Measurements from ENCODE around the gene ARHGAP26.

GRCh38 chr5:142869886-142870285 lies 99.7 kb downstream of the ARHGAP26 start:
- no peak for TF ChIP-seq REST (IDR thresholded peaks at IDR 0.05; ENCODE audit: insufficient read depth in 1 of 2, low read depth in 2 of 2, low read length in 1 of 2)
- TF ChIP-seq, protein P1, sequence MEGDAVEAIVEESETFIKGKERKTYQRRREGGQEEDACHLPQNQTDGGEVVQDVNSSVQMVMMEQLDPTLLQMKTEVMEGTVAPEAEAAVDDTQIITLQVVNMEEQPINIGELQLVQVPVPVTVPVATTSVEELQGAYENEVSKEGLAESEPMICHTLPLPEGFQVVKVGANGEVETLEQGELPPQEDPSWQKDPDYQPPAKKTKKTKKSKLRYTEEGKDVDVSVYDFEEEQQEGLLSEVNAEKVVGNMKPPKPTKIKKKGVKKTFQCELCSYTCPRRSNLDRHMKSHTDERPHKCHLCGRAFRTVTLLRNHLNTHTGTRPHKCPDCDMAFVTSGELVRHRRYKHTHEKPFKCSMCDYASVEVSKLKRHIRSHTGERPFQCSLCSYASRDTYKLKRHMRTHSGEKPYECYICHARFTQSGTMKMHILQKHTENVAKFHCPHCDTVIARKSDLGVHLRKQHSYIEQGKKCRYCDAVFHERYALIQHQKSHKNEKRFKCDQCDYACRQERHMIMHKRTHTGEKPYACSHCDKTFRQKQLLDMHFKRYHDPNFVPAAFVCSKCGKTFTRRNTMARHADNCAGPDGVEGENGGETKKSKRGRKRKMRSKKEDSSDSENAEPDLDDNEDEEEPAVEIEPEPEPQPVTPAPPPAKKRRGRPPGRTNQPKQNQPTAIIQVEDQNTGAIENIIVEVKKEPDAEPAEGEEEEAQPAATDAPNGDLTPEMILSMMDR (IDR thresholded peaks at IDR 0.05): no peak
- no peak for TF ChIP-seq SIN3A (IDR thresholded peaks at IDR 0.05; ENCODE audit: borderline replicate concordance, insufficient read depth, low read depth, low read length)
- no peak for TF ChIP-seq POLR2AphosphoS5 (IDR thresholded peaks at IDR 0.05; ENCODE audit: low read depth, low read length)
